Mesendoderm (in vitro differentiated cells): ENCODE data around the gene B3GALT6.

ENCODE experiments used
- DNase-seq: peaks from one replicate; pipeline ENCODE4 v3.0.0; 2013
- H2AK5ac ChIP-seq: 2 replicates; pipeline ENCODE4 v1.6.1; 2013; ENCODE audit warnings: low read length, inconsistent platforms
- H2BK120ac ChIP-seq: 2 replicates; pipeline ENCODE4 v1.6.1; 2013; ENCODE audit warnings: low read depth, mild to moderate bottlenecking, low read length, moderate library complexity, mixed read lengths
- H2BK15ac ChIP-seq: replicated peaks from 2 replicates; pipeline ENCODE4 v1.6.1; 2013; ENCODE audit warnings: low read depth, mild to moderate bottlenecking, moderate library complexity
- H2BK5ac ChIP-seq: 2 replicates; pipeline ENCODE4 v1.6.1; 2013; ENCODE audit warnings: low read length, inconsistent platforms
- H3K18ac ChIP-seq: 2 replicates; pipeline ENCODE4 v1.6.1; 2013; ENCODE audit warnings: mild to moderate bottlenecking, low read length, mixed read lengths
- H3K23ac ChIP-seq: one replicate; pipeline ENCODE4 v1.6.1; 2013; ENCODE audit warnings: low read length
- H3K27ac ChIP-seq: 2 replicates; pipeline ENCODE4 v1.5.1; 2013; ENCODE audit warnings: low read depth, mild to moderate bottlenecking, inconsistent platforms, low read length, moderate library complexity
- H3K27me3 ChIP-seq: 2 replicates; pipeline ENCODE4 v1.6.1; 2013; ENCODE audit warnings: low read length, control low read depth, mild to moderate bottlenecking, inconsistent platforms; ENCODE audit not compliant: insufficient read depth, poor library complexity
- H3K36me3 ChIP-seq: 2 replicates; pipeline ENCODE4 v1.6.1; 2013; ENCODE audit warnings: low read length, inconsistent platforms; ENCODE audit not compliant: control insufficient read depth, insufficient read depth
- H3K4ac ChIP-seq: one replicate; pipeline ENCODE4 v1.6.1; 2013; ENCODE audit warnings: low read depth, mild to moderate bottlenecking, low read length, moderate library complexity
- H3K4me1 ChIP-seq: 2 replicates; pipeline ENCODE4 v1.6.1; 2013; ENCODE audit warnings: low read depth, low read length, inconsistent platforms; ENCODE audit not compliant: control insufficient read depth
- H3K4me2 ChIP-seq: 2 replicates; pipeline ENCODE4 v1.6.1; 2013; ENCODE audit warnings: low read length
- H3K4me3 ChIP-seq: 2 replicates; pipeline ENCODE4 v1.5.1; 2013; ENCODE audit warnings: mild to moderate bottlenecking, low read length
- H3K56ac ChIP-seq: one replicate; pipeline ENCODE4 v1.6.1; 2013; ENCODE audit warnings: low read length
- H3K79me1 ChIP-seq: 2 replicates; pipeline ENCODE4 v1.6.1; 2013; ENCODE audit warnings: low read length, inconsistent platforms
- H3K79me2 ChIP-seq: 2 replicates; pipeline ENCODE4 v1.6.1; 2013; ENCODE audit warnings: mild to moderate bottlenecking, low read length; ENCODE audit not compliant: control insufficient read depth, insufficient read depth
- H3K9ac ChIP-seq: 2 replicates; pipeline ENCODE4 v1.6.1; 2013; ENCODE audit warnings: low read length, inconsistent platforms
- H4K5ac ChIP-seq: one replicate; pipeline ENCODE4 v1.6.1; 2013; ENCODE audit warnings: low read length
- H4K8ac ChIP-seq: one replicate; pipeline ENCODE4 v1.6.1; 2013; ENCODE audit warnings: low read depth, mild to moderate bottlenecking, control low read depth, low read length, moderate library complexity
- WGBS: extraction: QIAGEN DNeasy Blood & Tissue Kit; methylation state at CpG from one replicate; pipeline ENCODE4 v1.1.7; 2013; ENCODE audit warnings: low lambda C conversion rate, missing lambda C conversion rate; ENCODE audit not compliant: insufficient coverage; ENCODE audit errors: extremely low coverage; 5-methylcytosine and 5-hydroxymethylcytosine counted together

Gene B3GALT6

DNA sequence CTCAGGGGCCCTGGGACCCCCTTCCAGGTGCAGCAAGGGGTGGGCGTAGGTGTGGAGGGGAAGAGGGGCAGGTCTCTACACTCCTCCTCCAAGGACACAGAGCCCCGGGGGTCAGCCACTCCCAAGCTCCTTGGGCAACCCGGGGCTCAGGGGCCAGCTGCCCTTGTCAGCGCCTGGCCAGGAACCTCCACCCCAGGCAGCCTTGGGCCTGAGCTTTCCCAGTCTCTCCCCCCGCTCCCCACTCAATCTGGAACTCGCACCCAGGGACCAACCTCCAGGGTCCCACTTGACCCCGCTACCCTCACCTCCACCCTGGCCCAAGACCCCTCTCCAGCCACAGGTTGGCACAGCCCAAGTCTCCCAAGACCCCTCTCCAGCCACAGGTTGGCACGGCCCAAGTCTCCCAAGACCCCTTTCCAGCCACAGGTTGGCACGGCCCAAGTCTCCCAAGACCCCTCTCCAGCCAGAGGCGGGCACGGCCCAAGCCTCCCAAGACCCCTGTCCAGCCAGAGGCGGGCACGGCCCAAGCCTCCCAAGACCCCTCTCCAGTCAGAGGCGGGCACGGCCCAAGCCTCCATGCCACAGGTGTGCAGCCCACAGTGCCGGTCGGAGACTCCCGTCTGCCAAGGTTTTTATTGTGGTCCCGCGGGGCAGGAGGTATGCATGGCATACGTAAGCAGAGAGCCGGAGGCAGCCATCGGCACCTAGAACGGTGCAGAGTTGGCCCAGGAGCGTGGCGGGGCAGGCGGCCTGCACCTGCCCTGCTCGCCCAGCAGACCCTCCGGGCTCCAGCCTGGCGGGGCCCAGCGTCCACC lies 21.1 kb upstream of the B3GALT6 start:
- H3K4ac ChIP-seq = no peak overlapping the region
- H3K4me2 ChIP-seq = no peak overlapping the region
- no peaks in the 10 kb centered on the region for H3K79me2 ChIP-seq
- H3K36me3 ChIP-seq = no peaks in the 10 kb centered on the region
- DNase-seq = no peak
- H3K23ac ChIP-seq = no peak overlapping the region
- no peak overlapping the region for H3K18ac ChIP-seq
- no peaks in the 10 kb centered on the region for H3K27me3 ChIP-seq
- no peak overlapping the region for H4K8ac ChIP-seq
- H2BK5ac ChIP-seq = no peak overlapping the region
- H3K56ac ChIP-seq = no peak overlapping the region
- no peak overlapping the region for H3K4me3 ChIP-seq
- WGBS = no CpG with 5 or more reads among the region's 31 CpGs
- H3K9ac ChIP-seq = no peak overlapping the region
- no peaks in the 10 kb centered on the region for H3K4me1 ChIP-seq
- no peak overlapping the region for H3K27ac ChIP-seq
- H4K5ac ChIP-seq = no peak overlapping the region
- H2BK15ac ChIP-seq = no peak overlapping the region
- H2AK5ac ChIP-seq = no peak overlapping the region
- H3K79me1 ChIP-seq = no peaks in the 10 kb centered on the region
- no peak overlapping the region for H2BK120ac ChIP-seq

DNA sequence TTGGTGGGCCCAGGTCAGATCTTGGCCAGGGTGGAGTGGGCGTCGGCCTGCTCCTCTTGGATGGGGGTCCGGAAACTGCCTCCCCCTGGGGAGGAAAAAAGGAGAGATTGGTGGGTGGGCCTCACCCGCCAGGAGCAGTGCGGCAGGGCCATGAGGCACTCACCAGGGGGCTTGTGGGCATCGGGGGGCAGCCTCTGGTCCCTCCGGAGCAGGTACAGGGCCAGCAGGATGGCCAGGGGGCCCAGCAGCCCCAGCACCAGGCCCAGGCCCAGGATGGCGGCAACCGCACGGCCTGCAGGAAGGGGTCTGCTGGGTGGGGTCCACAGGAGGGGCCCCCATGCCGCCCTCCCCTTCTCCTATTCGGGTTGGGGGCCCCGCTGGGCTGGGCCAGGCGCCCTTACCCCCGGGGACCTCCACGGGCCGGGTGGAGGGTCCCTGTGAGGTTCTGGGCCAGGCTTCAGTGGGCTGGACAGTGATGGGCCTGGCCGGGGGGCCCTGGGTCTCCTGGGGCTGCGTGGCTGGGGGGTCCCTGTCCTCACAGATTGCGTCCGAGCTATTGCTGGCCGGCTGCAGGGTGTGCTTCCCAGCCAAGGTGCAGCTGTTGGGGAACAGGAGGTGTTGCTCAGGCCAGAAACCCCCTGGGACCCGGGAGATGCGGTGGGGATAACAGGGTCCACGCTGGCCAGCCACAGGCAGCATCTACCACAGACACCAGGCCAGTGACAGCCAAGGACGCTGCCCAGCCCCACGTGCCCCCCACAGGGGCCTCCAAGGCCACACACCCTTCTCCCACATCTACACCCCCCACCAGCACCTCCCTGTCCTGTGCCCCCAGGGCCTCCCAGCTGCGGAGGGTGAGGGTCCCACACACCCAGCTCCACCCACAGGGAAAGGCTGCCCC lies 20.2 kb upstream of the B3GALT6 start:
- no peak overlapping the region for H4K5ac ChIP-seq
- H4K8ac ChIP-seq = no peak overlapping the region
- no peak for DNase-seq
- H2BK15ac ChIP-seq = no peak overlapping the region
- H3K27me3 ChIP-seq = no peaks in the 10 kb centered on the region
- H3K79me1 ChIP-seq = no peaks in the 10 kb centered on the region
- no CpG with 5 or more reads among the region's 28 CpGs for WGBS
- no peak overlapping the region for H3K23ac ChIP-seq
- no peaks in the 10 kb centered on the region for H3K4me1 ChIP-seq
- H3K18ac ChIP-seq = no peak overlapping the region
- H3K27ac ChIP-seq = no peak overlapping the region
- H2BK5ac ChIP-seq = no peak overlapping the region
- no peak overlapping the region for H3K4ac ChIP-seq
- no peaks in the 10 kb centered on the region for H3K36me3 ChIP-seq
- no peak overlapping the region for H3K4me2 ChIP-seq
- no peak overlapping the region for H2BK120ac ChIP-seq
- no peak overlapping the region for H2AK5ac ChIP-seq
- H3K79me2 ChIP-seq = no peaks in the 10 kb centered on the region
- no peak overlapping the region for H3K4me3 ChIP-seq
- no peak overlapping the region for H3K56ac ChIP-seq
- H3K9ac ChIP-seq = no peak overlapping the region

DNA sequence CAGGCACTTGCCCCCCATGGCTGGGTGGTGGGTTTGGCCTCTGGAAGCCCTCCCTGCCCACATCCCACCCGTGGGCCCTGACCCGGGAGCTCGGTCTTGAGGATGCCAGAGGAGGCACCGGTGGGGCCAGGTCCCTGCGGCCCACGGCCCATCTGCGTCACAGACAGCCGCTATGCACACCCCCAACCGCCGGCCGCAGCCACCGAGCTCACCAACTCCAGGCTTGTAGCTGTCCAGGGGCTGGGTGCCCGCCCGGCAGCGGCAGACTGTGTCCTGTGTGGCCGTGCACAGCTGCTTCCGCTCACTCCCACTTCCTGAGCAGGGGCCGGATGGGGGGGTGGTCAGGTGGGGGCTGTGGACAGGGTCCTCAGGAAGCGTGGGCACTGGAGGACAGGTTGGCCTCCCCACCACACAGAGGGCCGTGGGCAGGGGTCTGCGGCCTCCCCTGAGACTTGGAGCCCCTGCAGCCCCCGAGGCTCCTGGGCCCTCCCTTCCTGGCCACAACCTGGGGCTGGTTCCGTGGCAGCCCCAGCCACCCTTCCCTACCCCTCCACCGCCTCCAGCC lies 19.2 kb upstream of the B3GALT6 start:
- Histone ChIP-seq H3K4me3 (no peak overlapping the region), H3K4me1 (no peaks in the 10 kb centered on the region)

DNA sequence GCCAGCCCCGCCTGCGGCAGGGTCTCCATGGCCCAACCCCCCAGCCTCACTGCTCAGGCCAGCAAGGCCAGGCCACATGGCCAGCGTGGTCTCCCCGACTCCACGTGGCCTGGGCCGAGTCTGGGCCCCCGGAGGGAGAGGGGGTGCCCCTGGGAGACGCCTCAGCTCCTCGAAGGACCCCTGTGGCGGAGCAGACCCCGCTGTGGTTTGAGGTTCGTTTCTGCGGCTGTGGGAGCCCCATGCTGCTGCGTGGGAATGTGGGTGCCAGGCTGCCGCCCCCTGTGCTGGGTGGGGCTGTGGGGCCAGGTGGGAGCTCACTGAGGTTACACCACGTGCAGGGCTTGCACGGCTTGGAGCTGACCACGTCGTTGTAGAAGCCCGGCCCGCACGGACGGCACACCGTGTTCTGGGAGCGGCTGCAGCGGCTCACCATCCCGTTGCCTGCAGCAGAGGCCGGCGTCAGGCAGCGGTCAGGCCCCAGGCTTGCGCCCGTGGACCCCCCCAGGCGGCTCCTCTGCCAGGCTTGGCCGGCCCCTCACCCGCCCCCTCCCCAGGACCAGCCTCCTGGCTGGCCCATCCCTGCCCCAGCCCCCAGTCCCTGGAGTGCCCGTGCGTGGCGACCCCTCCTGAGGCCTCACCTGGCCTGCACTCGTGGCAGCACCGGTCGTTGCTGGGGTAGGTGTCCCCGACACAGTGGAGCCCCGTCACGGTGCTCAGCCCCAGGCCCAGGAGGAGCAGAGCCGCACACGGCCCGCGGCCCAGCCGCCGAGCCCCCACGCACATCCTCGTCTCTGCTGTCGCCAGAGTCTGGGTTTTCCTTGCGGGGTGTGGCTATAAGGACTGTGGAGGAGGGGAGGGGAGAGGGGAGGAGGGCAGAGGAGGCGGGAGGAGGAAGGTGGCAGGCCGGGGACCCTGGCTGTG lies 18.4 kb upstream of the B3GALT6 start, which contains the start of gene TNFRSF4:
TNFRSF4 (minus strand) TSS at position 809 of the 921 bp plus-strand sequence; CDS start at position 783, 26 bp downstream.
- no peaks in the 10 kb centered on the region for H3K4me1 ChIP-seq
- no peak within 1 kb of the TSS for H2BK5ac ChIP-seq
- no peak within 1 kb of the TSS for H3K9ac ChIP-seq
- H3K27me3 ChIP-seq = no peaks in the 10 kb centered on the region
- no CpG with 5 or more reads among the region's 56 CpGs for WGBS
- H2BK120ac ChIP-seq = no peak within 1 kb of the TSS
- DNase-seq = no peak
- no peak within 1 kb of the TSS for H3K4ac ChIP-seq
- no peak within 1 kb of the TSS for H2AK5ac ChIP-seq
- H3K56ac ChIP-seq = no peak within 1 kb of the TSS
- no peaks in the 10 kb centered on the region for H3K79me1 ChIP-seq
- no peak within 1 kb of the TSS for H4K5ac ChIP-seq
- no peak within 1 kb of the TSS for H3K23ac ChIP-seq
- no peak within 1 kb of the TSS for H3K18ac ChIP-seq
- no peak within 1 kb of the TSS for H4K8ac ChIP-seq
- H3K79me2 ChIP-seq = no peaks in the 10 kb centered on the region
- no peaks in the 10 kb centered on the region for H3K36me3 ChIP-seq
- H3K4me2 ChIP-seq = no peak within 1 kb of the TSS
- no peak within 1 kb of the TSS for H2BK15ac ChIP-seq
- no peak within 1 kb of the TSS for H3K4me3 ChIP-seq
- no peak within 1 kb of the TSS for H3K27ac ChIP-seq

More for the DNA sequence above, 19.2 kb upstream of the B3GALT6 start:
- Histone ChIP-seq H3K79me2 (no peaks in the 10 kb centered on the region), H3K4ac (no peak overlapping the region), H2BK5ac (no peak overlapping the region), H3K27me3 (no peaks in the 10 kb centered on the region), H2BK15ac (no peak overlapping the region), H3K56ac (no peak overlapping the region), H3K27ac (no peak overlapping the region), H3K79me1 (no peaks in the 10 kb centered on the region), H2AK5ac (no peak overlapping the region), H4K8ac (no peak overlapping the region), H3K23ac (no peak overlapping the region), H3K36me3 (no peaks in the 10 kb centered on the region), H4K5ac (no peak overlapping the region), H3K18ac (no peak overlapping the region), H2BK120ac (no peak overlapping the region), H3K9ac (no peak overlapping the region), H3K4me2 (no peak overlapping the region)
- DNase-seq = no peak
- no CpG with 5 or more reads among the region's 24 CpGs for WGBS

DNA sequence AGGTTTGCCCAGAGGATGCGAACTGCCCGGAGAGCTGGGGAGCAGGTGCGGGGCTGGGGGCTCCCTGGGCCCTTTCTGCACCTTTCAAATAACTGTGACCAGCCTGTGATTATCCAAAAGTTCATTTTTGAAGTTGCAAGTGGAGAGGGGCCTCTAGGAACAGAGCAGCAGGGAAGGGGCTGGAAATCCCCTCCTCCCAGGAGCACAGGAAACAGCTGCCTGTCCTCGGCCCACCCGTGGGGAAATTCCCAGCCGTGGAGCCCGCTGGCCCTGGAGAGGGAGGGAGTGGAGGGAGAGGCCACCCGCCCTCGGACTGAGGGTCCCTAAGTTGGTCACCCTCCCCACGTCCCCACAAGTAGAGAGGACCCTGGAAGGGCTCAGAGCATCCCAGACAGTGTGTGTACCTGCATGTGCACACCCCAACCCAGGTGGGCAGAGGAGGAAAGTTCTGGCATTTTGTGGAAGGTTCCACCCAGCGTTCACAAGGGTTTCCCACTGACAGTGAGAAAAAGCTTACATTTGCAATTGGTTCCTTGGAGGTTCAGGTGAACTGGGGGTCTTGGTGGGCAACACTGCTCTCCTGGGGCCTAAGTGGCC lies 16.9 kb upstream of the B3GALT6 start:
- Histone ChIP-seq H2BK15ac (no peak overlapping the region), H2AK5ac (no peak overlapping the region), H2BK5ac (no peak overlapping the region), H4K8ac (no peak overlapping the region), H3K4me1 (no peaks in the 10 kb centered on the region), H4K5ac (no peak overlapping the region), H3K18ac (no peak overlapping the region), H3K23ac (no peak overlapping the region), H3K4ac (no peak overlapping the region), H3K56ac (no peak overlapping the region), H3K79me2 (no peaks in the 10 kb centered on the region), H3K36me3 (no peaks in the 10 kb centered on the region), H3K79me1 (no peaks in the 10 kb centered on the region), H3K27ac (no peak overlapping the region), H3K27me3 (no peaks in the 10 kb centered on the region), H3K4me3 (no peak overlapping the region), H2BK120ac (no peak overlapping the region), H3K9ac (no peak overlapping the region), H3K4me2 (no peak overlapping the region)
- WGBS = no CpG with 5 or more reads among the region's 11 CpGs
- DNase-seq = no peak
